HG03558 (cell line): ENCODE results near the gene HACE1.
"Not testable (repeated sequence)": the region's sequence is repeated elsewhere in the genome, so short reads cannot be mapped to it uniquely, and the experiment has no call there.

ENCODE experiments used
- ATAC-seq: cut with Tn5 transposase; IDR thresholded peaks from one replicate; pipeline ENCODE4 v1.9.1; 2021; ENCODE audit warnings: moderate number of reproducible peaks; ENCODE audit not compliant: unreplicated experiment; ENCODE audit errors: extremely low read depth

HACE1 gene

DNA sequence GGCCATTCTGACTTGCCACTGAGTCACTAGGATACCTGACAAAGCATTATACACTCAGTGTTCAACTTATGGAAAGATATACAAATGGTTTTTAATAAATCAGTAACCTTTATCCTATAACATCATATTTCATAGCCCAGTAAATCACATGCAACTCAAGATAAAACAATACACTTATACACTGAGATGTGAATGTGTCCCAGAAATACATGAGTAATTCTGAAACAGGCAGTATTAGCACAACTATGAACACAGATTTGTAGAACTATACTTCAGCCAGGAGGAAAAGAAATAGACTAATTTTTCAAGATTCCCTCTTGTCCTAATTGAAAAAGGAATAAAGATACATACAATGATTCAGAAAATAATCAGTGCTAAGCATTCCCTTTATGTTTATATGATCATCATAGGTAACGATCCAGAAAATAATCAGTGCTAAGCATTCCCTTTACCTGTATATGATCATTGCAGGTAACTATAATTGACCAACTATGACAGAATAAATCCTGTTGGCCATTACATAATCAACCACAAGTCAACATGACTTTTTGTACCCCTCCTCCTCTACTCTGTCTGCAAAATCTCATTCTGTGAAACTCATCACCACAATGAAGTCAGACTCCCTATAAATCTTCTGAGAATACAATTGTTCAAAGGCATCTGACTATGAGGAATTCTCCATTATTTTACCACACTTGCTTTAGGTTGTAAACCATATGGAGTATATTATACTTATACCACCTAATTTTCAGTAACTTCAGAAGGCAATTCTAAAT, 30.3 kb downstream of the HACE1 start:
- ATAC-seq: no peak

- no peak for ATAC-seq
Observed at GRCh38 chr6:104828478-104828877, 31.2 kb downstream of the HACE1 start.

- not testable (repeated sequence) for ATAC-seq
Observed at GRCh38 chr6:104820820-104821219, 38.9 kb downstream of the HACE1 start.

DNA sequence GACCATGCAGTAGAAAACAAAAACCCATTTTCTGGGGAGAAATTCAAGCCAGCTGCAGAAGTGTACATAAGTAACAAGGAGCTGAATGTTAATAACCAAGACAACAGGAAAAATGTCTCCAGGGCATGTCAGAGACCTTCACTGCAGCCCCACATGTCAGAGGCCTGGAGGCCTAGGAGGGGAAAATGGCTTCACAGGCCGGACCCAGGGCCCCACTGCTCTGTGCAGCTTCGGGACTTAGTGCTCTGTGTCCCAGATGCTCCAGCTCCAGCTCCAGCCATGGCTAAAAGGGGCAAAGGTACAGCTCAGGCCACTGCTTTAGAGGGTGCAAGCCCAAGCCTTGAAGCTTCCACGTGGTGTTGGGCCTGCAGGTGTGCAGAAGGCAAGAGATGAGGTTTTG, 43.6 kb downstream of the HACE1 start:
- no peak for ATAC-seq

DNA sequence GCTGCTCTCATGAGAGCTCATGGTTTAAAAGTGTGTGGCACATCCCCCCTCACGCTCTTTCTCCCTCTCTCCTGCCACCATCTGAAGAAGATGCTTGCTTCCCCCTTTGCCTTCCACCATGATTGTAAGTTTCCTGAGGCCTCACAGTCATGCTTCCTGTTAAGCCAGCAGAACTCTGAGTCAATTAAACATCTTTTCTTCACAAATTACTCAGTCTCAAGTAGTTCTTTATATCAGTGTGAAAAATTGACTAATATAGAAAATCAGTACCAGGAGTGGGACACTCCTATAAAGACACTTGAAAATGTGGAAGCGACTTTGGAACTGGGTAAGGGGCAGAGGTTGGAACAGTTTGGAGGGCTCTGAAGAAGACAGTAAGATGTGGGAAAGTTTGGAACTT, 45.0 kb downstream of the HACE1 start:
- ATAC-seq: no peak

GRCh38 chr6:104813552-104813951, 46.2 kb downstream of the HACE1 start:
- no peak for ATAC-seq

GRCh38 chr6:104809116-104809515, 50.6 kb downstream of the HACE1 start:
- no peak for ATAC-seq

DNA sequence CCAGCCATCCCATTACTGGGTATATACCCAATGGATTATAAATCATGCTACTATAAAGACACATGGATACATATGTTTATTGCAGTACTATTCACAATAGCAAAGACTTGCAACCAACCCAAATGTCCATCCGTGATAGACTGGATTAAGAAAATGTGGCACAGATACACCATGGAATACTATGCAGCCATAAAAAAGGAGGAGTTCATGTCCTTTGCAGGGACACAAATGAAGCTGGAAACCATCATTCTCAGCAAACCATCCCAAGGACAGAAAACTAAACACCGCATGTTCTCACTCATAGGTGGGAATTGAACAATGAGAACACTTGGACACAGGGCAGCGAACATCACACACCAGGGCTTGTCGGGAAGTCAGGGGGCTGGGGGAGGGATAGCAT, 54.4 kb downstream of the HACE1 start:
- not testable (repeated sequence) for ATAC-seq

GRCh38 chr6:104799134-104799657, 60.5 kb downstream of the HACE1 start:
- no peak for ATAC-seq

- ATAC-seq: no peak
Observed at GRCh38 chr6:104796031-104796785, 63.5 kb downstream of the HACE1 start.

- ATAC-seq: no peak
Observed at GRCh38 chr6:104795363-104795762, 64.4 kb downstream of the HACE1 start.

GRCh38 chr6:104789770-104790190, 69.9 kb downstream of the HACE1 start:
- ATAC-seq: peak; percentile 88

GRCh38 chr6:104788400-104788799, 71.3 kb downstream of the HACE1 start:
- ATAC-seq: no peak

DNA sequence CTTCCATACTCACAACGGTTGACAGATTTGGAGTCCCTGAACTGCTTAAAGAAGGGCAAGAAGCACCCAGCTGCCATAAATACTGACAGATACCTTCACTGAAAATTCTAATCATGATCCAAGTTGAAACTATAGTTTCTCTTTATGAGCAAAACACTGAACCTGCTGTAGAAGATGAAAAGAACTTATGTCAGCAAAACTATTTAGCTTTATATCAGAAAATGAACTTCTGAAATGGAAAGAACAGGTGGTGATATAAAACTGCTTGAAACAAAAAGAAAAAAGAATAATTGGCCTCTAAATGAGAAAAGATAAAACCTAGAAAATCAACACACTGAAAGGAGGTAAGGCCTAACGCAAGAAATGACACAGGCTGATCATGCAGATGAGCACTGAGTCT, 72.4 kb downstream of the HACE1 start:
- ATAC-seq: no peak

- no peak for ATAC-seq
Observed at GRCh38 chr6:104784884-104785283, 74.8 kb downstream of the HACE1 start.

- ATAC-seq: peak; percentile 66
Observed at GRCh38 chr6:104771258-104771832, 88.4 kb downstream of the HACE1 start.

DNA sequence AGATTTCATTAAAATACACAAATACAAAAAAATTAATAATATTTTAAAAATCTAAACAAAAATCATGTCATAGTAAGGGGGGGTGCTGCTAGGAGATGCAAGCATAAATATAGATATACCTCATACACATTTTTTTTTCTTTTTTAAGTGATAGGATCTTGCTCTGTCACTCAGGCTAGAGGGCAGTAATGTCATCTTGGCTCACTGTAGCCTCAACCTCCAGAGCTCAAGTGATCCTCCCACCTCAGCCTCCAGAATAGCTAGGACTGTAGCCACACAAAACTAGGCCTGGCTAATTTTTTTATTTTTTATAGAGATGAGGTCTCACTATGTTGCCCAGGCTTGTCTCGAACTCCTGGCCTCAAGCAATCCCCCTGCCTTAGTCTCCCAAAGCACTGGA, 90.8 kb downstream of the HACE1 start:
- ATAC-seq: no peak

DNA sequence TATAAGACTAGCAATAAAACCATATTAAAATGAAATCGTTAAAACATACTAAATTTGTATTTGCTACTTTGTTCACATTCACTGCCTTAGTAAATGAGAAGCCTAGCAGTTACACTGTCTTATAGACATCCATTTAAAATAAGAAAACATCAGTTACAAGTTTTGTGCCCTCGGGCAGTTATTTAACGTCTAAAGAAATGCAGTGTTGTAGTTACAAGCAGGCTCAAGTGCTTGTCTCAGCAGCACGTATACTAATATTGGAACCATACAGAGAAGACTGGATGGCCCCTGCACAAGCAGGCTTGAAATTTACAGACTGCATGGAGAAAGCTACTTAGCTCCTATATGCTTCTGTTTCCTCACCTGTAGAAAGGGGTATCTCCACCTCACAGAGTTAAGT, 93.1 kb downstream of the HACE1 start:
- no peak for ATAC-seq

DNA sequence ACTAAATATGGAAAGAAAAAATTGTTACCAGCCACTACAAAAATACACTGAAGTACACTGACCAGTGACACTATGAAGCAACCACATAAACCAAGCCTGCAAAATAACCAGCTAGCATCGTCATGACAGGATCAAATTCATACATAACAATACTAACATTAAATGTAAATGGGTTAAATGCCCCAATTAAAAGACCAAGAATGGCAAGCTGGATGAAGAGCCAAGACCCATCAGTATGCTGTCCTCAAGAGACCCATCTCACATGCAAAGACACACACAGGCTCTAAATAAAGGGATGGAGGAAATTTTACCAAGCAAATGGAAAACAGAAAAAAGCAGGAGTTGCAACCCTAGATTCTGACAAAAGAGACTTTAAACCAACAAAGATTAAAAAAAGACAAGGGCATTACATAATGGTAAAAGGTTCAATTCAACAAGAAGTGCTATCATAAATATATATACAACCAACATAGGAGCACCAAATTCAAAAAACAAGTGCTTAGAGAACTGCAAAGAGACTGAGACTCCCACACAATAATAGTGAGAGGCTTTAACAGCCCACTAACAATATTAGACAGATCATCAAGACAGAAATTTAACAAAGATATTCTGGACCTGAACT, 104.8 kb downstream of the HACE1 start:
- no peak for ATAC-seq

- no peak for ATAC-seq
Observed at GRCh38 chr6:104753251-104753650, 106.5 kb downstream of the HACE1 start.

DNA sequence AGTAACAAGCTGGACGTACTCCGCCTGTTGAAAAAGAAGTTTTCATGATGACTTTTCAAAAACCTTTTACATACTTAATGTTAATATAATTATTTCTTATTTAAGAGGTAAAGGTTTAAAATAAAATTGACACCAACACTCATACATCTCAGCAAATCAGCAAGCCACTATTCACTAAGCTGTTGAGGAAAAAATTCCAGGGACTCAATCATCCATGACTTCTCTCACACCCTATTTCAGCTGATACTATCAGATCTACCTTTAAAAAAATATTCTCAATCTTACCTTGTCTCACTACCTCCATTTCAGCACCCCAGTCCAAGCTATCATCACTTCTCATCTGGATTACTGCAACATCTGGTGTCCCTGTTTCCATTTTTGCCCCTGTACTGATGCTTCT, 109.3 kb downstream of the HACE1 start:
- no peak for ATAC-seq
